ENCODE results near the gene SLC25A26. TPM values are rescaled to one million over a fixed set of nuclear protein-coding genes. Genes with fewer than 3 reads are reported as not detected.

Gene SLC25A26
- total and polyA plus RNA-seq, 9 donors = 17.3 to 32.3 (median 22.6) TPM

GRCh38 chr3:66361356-66361755, 140.6 kb downstream of the SLC25A26 start:
- TF ChIP-seq CTCF (IDR thresholded peaks at IDR 0.05) (no peak), EP300 (IDR thresholded peaks at IDR 0.05) (no peak), POLR2A (IDR thresholded peaks at IDR 0.05) (no peak)
- H3K4me1 ChIP-seq (ENCODE audit: insufficient read depth) = no peaks in the 10 kb centered on the region
- H3K27ac ChIP-seq = no peak overlapping the region
- no peaks in the 10 kb centered on the region for H3K27me3 ChIP-seq
- DNase-seq = no peak
- no peaks in the 10 kb centered on the region for H3K9me3 ChIP-seq
- no peaks in the 10 kb centered on the region for H3K36me3 ChIP-seq
- 91 to 95% (median 95%) methylated on average over 5 of the region's 5 CpGs for WGBS, 3 donors
- no peak overlapping the region for H3K4me3 ChIP-seq
- intact Hi-C loops (cut with DNase I) = no loop called here

DNA sequence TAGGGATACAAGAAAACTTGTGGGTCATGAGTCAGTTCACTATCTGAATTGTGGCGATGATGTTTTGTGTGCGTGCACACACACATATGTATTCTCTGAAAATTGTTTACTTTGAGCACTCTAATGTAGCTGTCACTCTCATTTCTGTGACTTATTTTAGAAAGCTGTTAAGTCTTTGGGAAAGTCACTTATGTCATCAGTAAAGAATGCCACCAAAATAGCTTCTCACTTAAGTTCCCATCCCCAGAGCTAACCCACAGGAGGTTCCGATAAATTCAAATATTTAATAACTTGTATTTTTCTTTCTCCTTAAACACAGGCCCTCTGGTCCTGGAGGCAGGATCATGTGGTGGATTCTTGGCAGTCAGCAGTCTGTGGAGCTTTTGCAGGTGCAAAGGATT, 141.7 kb downstream of the SLC25A26 start:
- no peaks in the 10 kb centered on the region for H3K4me1 ChIP-seq (ENCODE audit: insufficient read depth)
- 56 to 73% (median 66%) methylated on average over 3 of the region's 3 CpGs for WGBS, 3 donors
- no peak for TF ChIP-seq POLR2A (IDR thresholded peaks at IDR 0.05)
- TF ChIP-seq EP300 (IDR thresholded peaks at IDR 0.05) = no peak
- TF ChIP-seq CTCF (IDR thresholded peaks at IDR 0.05) = no peak
- no peak for DNase-seq
- intact Hi-C loops (cut with DNase I) = no loop called here
- no peak overlapping the region for H3K4me3 ChIP-seq
- H3K36me3 ChIP-seq = no peaks in the 10 kb centered on the region
- no peaks in the 10 kb centered on the region for H3K27me3 ChIP-seq
- H3K27ac ChIP-seq = no peak overlapping the region
- no peaks in the 10 kb centered on the region for H3K9me3 ChIP-seq

DNA sequence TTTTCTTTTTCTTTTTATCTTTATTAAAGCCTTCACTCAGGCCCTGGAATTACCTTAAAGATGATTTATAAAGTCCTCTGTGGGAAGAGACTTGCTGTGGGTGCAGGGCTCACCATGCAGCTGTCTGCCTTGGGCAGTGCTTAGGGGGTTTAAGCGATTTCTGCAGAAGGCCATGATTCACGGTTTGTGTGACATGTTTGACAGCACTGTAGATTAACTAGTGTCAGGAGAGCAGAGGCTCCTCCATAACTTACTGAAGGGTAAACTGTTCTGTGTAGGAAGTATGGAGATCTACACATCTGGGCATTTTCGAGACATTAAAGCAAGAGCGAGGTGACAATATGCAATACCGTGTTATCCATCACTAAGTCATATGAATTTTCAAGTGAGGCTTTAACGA, 142.3 kb downstream of the SLC25A26 start:
- 85 to 89% (median 87%) methylated on average over 6 of the region's 6 CpGs for WGBS, 3 donors
- TF ChIP-seq CTCF (IDR thresholded peaks at IDR 0.05) = no peak
- no peaks in the 10 kb centered on the region for H3K9me3 ChIP-seq
- no peak for DNase-seq
- no peaks in the 10 kb centered on the region for H3K4me1 ChIP-seq (ENCODE audit: insufficient read depth)
- H3K36me3 ChIP-seq = no peaks in the 10 kb centered on the region
- no peak overlapping the region for H3K4me3 ChIP-seq
- no peaks in the 10 kb centered on the region for H3K27me3 ChIP-seq
- no peak overlapping the region for H3K27ac ChIP-seq
- intact Hi-C loops (cut with DNase I) = no loop called here

GRCh38 chr3:66365080-66365479, 144.3 kb downstream of the SLC25A26 start:
- Histone ChIP-seq H3K9me3 (no peaks in the 10 kb centered on the region), H3K4me1 (ENCODE audit: insufficient read depth) (no peaks in the 10 kb centered on the region), H3K4me3 (no peak overlapping the region), H3K36me3 (no peaks in the 10 kb centered on the region), H3K27me3 (no peaks in the 10 kb centered on the region), H3K27ac (no peak overlapping the region)
- 80 to 83% (median 83%) methylated on average over 5 of the region's 5 CpGs for WGBS, 3 donors
- DNase-seq = no peak
- no peak for TF ChIP-seq CTCF (IDR thresholded peaks at IDR 0.05)
- no peak for TF ChIP-seq EP300 (IDR thresholded peaks at IDR 0.05)
- no peak for TF ChIP-seq POLR2A (IDR thresholded peaks at IDR 0.05)
- intact Hi-C loops (cut with DNase I) = no loop called here

DNA sequence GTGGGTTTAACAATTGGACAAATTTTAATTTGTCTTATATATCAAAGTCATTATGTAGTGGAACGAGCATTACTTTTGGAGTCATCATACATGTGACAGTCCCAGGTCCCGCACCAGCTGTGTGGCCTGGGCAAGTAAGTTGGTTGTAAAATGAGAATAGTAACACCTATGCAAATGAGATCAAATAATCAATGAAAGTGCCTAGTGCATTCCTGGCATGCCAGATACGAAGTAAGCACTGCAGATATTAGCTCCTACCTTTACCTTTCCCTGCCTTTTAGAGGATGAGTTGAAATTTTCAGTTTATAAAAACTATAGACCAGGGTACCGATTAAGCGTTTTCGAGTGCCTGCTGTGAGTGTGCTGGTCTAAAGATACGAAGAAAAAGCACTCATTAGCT, 145.9 kb downstream of the SLC25A26 start:
- Histone ChIP-seq H3K36me3 (no peaks in the 10 kb centered on the region), H3K4me1 (ENCODE audit: insufficient read depth) (no peaks in the 10 kb centered on the region), H3K4me3 (no peak overlapping the region), H3K27ac (no peak overlapping the region), H3K9me3 (no peaks in the 10 kb centered on the region), H3K27me3 (no peaks in the 10 kb centered on the region)
- intact Hi-C loops (cut with DNase I) = no loop called here
- no peak for DNase-seq
- TF ChIP-seq CTCF (IDR thresholded peaks at IDR 0.05) = no peak
- TF ChIP-seq POLR2A (IDR thresholded peaks at IDR 0.05) = no peak
- TF ChIP-seq EP300 (IDR thresholded peaks at IDR 0.05) = no peak
- WGBS, 3 donors = 95 to 98% (median 97%) methylated on average over 7 of the region's 7 CpGs
